Measurements from ENCODE around the gene RCE1.

The RCE1 gene

DNA sequence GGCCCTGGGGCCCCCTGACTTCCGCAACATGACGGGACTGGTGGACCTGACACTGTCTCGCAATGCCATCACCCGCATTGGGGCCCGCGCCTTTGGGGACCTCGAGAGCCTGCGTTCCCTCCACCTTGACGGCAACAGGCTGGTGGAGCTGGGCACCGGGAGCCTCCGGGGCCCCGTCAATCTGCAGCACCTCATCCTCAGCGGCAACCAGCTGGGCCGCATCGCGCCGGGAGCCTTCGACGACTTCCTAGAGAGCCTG is 14.6 kb downstream of the RCE1 start:
- DNase-seq: no peak

DNA sequence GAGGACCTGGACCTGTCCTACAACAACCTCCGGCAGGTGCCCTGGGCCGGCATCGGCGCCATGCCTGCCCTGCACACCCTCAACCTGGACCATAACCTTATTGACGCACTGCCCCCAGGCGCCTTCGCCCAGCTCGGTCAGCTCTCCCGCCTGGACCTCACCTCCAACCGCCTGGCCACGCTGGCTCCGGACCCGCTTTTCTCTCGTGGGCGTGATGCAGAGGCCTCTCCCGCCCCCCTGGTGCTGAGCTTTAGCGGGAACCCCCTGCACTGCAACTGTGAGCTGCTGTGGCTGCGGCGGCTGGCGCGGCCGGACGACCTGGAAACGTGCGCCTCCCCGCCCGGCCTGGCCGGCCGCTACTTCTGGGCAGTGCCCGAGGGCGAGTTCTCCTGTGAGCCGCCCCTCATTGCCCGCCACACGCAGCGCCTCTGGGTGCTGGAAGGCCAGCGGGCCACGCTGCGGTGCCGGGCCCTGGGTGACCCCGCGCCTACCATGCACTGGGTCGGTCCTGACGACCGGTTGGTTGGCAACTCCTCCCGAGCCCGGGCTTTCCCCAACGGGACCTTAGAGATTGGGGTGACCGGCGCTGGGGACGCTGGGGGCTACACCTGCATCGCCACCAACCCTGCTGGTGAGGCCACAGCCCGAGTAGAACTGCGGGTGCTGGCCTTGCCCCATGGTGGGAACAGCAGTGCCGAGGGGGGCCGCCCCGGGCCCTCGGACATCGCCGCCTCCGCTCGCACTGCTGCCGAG is 15.1 kb downstream of the RCE1 start:
- DNase-seq: no peak

DNA sequence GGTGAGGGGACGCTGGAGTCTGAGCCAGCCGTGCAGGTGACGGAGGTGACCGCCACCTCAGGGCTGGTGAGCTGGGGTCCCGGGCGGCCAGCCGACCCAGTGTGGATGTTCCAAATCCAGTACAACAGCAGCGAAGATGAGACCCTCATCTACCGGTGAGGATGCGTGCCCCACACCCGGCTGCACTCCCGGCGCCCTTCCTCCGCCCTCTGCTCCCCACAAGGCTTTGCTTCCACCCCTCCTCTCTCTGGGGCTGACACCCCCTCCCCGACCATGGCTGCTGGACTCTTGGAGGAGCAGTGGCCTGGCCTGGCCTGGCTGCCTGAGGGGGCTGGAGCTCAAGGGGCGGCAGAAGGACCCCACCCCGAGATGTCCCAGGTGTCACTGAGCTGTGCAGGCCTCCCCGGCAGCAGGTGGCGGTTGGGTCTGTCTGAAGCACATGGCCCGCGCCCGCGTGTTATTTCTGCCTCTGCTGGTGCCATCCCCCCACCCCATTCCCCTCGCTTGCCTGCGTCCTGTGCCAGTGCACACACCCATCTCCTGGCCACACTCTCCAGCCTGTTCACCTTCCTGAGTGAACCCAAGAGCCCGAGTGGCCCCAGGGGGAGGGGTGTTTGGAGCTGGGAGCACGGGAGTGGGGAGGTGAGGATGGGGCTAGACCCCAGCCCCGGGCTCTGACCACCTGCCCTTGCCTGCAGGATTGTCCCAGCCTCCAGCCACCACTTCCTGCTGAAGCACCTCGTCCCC is 15.9 kb downstream of the RCE1 start:
- DNase-seq: no peak

GRCh38 chr11:66859686-66860448 is 16.6 kb downstream of the RCE1 start:
- no peak for DNase-seq

GRCh38 chr11:66860449-66860831 is 17.2 kb downstream of the RCE1 start:
- no peak for DNase-seq

DNA sequence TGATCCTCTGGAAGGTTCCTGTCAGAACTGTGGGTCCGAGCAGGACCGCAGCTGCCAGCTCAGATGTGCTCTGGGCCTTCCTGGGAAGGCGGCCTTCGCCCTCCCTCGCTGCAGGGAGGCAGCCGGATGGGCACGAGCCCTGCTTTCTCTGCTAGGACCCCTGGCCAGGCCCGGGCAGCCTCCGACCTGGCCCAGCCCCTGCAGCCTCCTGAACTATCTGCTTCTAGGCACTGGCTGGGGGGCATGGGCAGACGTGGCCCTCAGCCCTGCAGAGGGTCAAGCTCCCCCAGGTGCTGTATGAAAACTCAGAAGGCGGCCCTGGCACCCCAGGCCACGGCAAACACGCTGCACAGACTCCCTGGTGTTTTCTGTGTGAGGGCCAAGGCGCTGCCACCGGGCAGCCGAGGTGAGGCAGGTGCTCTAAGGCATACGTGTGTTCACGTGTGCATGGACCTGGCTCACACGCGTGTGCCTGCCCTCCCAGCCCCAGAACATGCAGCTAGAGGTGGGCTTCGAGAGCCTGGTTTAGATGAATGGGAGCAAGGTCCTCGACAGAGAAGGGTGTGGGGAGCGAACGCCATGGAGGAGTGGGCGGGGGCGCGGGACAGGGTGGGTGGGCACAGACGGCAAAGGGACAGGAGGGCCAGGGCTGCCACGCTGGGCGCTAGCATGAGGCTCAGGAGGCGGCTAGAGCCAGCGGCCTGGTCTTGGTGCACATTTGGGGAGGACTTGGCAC is 18.0 kb downstream of the RCE1 start:
- DNase-seq: no peak

DNA sequence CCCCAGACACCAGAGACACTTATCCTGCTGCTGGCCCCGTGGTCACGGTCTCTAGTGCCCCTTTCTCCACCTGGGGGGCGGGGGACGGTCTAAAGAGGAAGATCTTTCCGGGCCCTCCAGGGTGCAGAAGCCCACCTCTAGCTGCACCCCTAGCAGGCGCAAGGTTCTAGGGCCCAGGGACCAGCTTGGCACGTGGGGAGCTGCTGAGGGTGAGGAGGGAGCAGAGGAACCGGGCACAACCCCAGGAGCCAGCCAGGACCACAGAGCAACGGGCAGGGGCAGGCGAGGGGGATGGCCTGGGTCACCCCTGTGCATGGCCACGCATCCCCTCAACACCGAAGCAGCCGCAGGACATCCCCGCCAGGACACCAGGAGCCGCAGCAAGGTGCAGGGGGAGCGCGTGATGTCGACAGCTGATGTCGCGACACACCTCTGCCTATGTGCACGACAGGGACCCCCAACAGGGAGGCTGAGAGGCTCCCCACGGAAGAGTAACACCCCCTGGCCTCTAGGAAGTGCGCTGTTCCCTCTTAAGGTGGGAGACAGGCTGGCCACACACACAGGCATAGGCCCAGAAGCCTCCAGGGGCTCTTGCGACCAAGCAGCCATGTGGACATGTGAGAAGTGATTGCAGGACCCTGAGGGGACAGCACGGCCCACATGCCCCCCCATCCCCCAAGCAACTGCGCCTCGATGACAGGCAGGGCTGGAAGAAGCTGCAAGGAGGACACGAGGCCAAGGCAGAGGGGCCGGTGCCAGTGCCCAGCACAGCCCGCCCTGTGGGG is 18.7 kb downstream of the RCE1 start:
- no peak for DNase-seq

GRCh38 chr11:66862559-66863037 is 19.4 kb downstream of the RCE1 start:
- DNase-seq: no peak

DNA sequence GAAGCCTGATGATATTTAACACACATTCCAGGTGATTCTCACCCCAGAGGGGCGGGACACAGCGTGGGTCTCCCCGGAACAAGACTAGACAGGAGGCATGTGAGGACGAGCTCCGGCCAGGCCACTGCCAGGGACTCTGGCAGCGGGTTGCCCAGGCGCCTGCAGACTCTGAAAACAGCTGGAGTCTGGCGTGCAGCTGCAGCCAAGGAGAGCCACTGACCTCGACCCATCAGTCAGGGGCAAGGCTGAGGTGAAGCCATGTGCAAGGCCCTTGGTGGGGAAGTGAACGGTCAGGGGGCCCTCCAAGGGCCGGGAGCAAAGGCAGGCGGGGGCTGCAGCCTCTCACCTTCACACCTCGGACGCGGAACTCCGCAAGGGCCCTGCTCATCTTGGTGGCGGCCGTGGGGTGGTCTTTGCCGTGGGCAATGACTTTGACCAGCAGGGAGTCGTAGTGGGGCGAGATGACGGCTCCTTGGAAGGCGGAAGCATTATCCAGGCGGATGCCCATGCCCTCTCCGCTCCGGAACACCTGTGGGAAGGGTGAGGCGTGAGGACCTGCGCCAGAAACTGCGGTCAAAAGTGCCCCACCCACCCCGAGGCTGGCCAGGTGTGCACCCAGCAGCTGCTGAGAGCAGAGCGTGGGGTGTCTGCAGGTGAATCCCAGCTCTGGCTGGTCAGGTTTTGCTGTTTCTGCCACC is 20.3 kb downstream of the RCE1 start:
- DNase-seq: no peak

GRCh38 chr11:66864172-66864901 is 21.1 kb downstream of the RCE1 start:
- no peak for DNase-seq

DNA sequence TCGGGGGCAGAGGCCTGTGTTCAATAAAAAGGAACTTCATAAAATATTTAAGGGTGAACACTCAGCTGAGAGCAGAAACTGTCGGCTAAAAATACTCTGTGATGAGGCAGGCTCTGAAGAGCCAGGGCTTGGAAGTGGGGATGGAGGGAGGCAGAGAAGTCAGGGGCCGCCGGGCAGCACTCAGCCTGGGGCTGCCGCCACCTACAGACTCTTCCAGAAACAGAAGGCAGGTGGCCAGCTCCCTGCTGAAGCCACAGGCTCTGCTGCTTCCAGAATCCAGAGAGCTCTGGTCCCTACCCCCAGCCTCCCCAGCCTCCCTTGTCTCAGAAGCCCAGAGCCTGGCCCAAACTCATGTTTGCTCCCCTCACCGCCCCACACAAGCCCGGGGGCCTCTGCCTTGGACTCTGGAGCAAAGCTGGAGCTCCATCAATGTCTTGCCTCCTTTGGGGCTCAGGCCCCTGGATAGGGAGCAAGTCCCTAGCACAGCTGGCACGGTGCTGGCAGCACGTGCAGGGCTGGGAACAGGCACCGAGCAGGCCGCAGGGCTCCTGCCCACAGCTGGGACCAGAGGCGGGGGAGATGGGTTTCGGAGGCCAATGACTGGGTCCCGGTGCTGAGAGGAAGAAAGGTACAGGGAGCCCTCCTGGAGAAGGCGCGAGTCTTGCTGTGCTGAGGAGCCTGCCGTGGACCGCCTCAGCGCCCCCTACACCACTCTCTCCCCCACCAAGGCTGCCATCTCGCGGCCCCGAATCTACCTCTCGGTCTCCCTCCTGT is 21.9 kb downstream of the RCE1 start:
- DNase-seq: no peak

GRCh38 chr11:66866007-66866406 is 22.8 kb downstream of the RCE1 start:
- no peak for DNase-seq

DNA sequence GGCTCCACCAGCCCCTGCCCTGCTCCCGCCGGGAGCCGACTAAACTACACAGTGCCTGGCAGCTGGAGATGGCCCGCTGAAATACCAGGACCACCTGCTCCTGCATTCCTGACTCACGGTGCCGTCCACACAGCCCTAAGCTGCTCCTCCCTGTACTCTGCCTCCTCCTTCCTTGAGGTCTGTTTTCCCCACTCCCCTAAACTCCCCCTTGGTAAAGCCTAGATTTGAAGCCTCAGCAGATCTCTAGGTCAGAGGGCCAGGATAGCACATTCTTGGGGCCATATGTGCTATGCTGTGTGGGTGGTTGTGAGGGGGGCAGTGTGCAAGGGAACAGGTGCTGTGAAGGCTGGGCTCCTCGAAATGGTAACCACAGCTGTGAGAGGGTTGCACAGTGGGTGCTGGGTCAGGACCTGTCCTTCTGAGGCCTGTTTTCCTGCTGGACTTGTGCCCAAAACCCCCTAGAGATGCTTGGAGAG is 23.3 kb downstream of the RCE1 start:
- no peak for DNase-seq

GRCh38 chr11:66867425-66868040 is 24.3 kb downstream of the RCE1 start:
- DNase-seq: no peak

DNA sequence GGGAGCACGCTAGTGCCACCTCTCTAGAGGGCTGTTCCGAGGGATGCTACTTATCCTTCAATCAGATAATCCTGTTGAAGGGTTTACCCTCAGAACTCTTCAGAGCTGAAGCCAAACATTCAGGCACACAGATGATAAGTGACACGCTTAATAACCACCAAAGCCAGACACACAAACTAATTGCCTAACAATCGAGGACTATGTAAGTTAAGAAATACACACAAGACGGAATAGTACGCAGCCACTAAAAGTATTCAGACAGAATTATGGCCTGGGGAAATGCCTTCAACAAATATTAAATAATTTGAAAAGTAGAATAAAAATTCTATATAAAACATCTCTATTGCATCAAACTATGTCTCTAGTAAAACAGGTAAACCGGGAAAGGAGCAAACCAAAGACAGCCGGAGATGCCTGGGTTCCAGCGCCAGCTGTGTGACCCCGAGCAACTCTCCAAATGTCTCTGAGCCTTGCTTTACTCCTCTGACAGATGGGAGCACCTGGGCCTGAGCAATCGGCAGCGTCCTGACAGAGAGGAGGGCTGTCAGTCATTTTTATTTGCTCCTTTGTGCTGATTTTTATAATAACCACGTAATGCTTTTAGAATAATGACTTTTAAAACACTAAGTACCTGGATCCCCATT is 25.0 kb downstream of the RCE1 start:
- no peak for DNase-seq

- DNase-seq: no peak
Measured at GRCh38 chr11:66868726-66869566, 25.7 kb downstream of the RCE1 start.

DNA sequence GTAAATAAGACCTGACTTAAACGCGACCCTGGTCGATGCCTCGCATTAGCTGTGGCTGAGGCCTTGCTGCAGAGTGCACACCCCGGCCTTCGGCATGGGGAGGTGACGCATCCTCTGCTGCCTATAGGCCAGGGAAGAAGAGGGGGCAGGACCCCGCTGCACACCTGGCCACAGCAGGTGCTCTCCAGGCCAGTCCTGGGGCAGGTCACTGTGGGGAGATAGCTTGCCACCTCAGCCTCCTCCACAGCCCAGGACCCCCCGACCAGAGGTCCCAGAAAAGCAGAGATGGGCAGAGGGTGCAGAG is 26.3 kb downstream of the RCE1 start:
- DNase-seq: no peak

DNA sequence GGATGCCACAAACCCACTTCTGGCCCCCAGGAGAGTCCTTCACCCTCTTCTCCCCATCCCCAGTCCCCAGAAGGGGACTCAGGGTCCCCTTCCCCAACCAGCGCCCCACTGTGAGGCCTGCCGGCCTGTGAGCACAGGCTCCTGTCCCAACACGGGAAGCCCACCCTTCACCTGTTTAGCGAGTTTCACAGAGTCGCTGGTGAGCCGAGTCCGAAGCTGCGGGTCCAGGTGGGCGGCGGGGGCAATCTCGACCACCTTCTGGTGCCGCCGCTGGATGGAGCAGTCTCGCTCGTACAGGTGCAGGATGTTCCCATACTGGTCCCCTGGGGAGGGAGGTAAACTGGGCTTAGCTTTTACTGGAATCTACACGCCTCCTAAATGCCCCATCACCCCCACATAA is 26.9 kb downstream of the RCE1 start:
- no peak for DNase-seq

Measured in SHP77 treated with DMSO at 0.1 percent for 48 hours (cell line).